ENCODE data around the gene TAPBP. TPM values are rescaled to one million over a fixed set of nuclear protein-coding genes. Genes with fewer than 3 reads are reported as not detected.
"Not testable (repeated sequence)": the region's sequence is repeated elsewhere in the genome, so short reads cannot be mapped to it uniquely, and the experiment has no call there.

TAPBP gene
- polyA plus RNA-seq, 1 donor, result 90.9 TPM

DNA sequence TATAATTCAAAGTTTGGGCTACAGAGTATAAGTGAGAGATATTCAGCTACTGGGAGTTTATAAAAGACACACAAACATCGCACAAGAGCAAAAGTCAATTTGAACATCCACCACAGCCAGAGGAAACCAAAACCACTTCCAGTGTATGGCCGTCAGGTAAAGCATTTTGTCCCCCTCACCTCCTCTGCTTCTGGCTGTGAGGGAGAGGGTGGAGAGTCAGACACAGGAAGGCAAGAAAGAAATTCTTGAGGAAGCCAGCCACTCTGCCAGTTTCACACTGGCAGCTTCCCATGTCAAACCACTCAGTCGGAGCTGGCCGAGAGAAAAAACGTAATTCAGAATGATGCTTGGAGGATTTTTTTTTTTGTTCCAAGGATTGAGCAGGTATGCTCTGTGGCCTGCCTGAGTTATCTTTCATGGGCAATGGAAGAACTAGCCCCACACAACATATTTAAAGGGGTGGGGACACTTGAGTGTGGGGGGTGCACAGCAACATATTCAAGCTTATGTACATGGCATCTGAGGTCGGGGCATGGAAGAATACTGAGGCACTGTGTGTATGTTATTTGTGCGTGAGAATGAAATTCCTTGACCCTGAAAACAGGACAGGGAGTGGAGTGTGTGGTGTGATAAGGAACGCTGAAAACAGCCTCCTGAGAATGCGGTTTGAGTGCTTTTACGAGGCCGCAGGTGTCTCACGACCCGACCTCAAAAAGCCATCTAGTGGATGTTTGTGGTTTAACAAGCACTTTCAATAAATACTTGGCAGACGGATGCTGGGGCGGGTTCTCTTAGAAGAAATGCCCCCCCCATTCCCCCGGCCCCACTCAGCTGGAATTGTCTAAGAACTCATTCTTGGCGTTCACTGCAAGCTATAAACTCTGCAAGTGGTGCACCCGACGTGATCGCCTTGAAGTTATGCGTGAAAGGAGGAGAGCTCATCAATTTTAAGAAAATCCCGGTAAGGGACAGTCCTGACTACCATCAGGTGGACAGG is 31.1 kb upstream of the TAPBP start:
- no peak overlapping the region for H3K27ac ChIP-seq (ENCODE audit: low read length)
- H3K36me3 ChIP-seq (ENCODE audit: control insufficient read depth, insufficient read depth, low read length), result no peaks in the 10 kb centered on the region
- peak; percentile 64 to 77 for DNase-seq
- H3K27me3 ChIP-seq (ENCODE audit: control insufficient read depth, insufficient read depth, low read length), result no peaks in the 10 kb centered on the region
- WGBS (ENCODE audit: insufficient coverage, low lambda C conversion rate), result 14% methylated on average over 6 of the region's 22 CpGs
- H3K4me1 ChIP-seq (ENCODE audit: control insufficient read depth, insufficient read depth, low read length), result no peaks in the 10 kb centered on the region
- H3K4me3 ChIP-seq (ENCODE audit: low read length), result no peak overlapping the region
- no peaks in the 10 kb centered on the region for H3K9me3 ChIP-seq (ENCODE audit: control insufficient read depth, low read depth, low read length)

DNA sequence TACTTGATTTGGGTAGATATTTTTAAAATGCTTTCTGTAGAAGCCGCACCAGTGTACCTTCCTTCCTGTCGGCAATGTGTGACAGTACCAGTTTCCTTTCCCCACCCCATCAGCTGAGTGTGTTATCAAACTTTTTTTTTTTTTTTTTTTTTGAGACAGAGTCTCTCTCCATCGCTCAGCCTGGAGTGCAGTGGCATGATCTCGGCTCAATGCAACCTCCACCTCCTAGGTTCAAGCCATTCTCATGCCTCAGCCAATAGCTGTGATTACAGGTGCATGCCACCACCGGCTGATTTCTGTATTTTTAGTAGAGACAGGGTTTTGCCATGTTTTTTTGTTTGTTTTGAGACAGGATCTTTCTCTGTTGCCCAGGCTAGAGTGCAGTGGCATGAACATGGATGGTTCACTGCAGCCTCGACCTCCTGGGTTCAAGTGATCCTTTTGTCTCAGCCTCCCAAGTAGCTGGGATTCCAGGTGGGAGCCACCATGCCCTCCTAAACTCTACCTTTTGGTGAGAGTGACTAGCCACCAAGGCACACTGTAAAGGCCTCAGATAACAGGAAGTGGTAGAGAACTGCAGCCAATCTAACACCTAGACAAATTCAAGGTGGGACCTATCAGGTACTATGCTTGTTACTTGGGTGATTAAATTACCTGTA is 30.2 kb upstream of the TAPBP start:
- Histone ChIP-seq H3K36me3 (ENCODE audit: control insufficient read depth, insufficient read depth, low read length) (no peaks in the 10 kb centered on the region), H3K9me3 (ENCODE audit: control insufficient read depth, low read depth, low read length) (no peaks in the 10 kb centered on the region), H3K4me3 (ENCODE audit: low read length) (no peak overlapping the region), H3K27ac (ENCODE audit: low read length) (no peak overlapping the region), H3K4me1 (ENCODE audit: control insufficient read depth, insufficient read depth, low read length) (no peaks in the 10 kb centered on the region), H3K27me3 (ENCODE audit: control insufficient read depth, insufficient read depth, low read length) (no peaks in the 10 kb centered on the region)
- WGBS (ENCODE audit: insufficient coverage, low lambda C conversion rate), result 0% methylated on average over 1 of the region's 6 CpGs
- DNase-seq, result no peak

DNA sequence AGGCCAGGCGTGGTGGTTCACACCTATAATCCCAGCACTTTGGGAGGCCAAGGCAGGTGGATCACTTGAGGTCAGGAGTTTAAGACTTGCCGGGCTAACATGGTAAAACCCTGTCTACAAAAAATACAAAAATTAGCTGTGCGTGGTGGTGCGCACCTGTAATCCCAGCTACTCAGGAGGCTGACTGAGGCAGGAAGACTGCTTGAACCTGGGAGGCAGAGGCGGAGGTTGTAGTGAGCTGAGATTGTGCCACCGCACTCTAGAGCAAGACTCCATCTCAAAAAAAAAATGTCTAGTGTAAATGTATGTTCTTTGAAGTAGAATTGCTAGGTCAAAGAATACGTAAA is 29.7 kb upstream of the TAPBP start:
- not testable (repeated sequence) for H3K36me3 ChIP-seq (ENCODE audit: control insufficient read depth, insufficient read depth, low read length); H3K4me1 ChIP-seq (ENCODE audit: control insufficient read depth, insufficient read depth, low read length); H3K9me3 ChIP-seq (ENCODE audit: control insufficient read depth, low read depth, low read length); H3K4me3 ChIP-seq (ENCODE audit: low read length); DNase-seq; H3K27me3 ChIP-seq (ENCODE audit: control insufficient read depth, insufficient read depth, low read length); H3K27ac ChIP-seq (ENCODE audit: low read length)
- 100% methylated on average over 2 of the region's 7 CpGs for WGBS (ENCODE audit: insufficient coverage, low lambda C conversion rate)

DNA sequence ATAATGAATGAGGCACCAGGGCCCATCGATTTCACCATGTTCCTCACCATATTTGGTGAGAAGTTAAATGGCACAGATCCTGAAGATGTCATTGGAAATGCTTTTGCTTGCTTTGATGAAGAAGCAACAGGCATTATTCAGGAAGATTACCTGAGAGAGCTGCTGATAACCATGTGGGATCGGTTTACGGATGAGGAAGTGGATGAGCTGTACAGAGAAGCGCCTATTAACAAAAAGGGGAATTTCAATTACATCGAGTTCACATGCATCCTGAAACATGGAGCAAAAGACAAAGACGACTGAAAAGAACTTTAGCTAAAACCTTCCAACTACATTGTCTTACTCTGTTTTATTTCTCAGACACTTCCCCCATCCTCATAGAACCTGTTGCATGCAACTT is 25.3 kb upstream of the TAPBP start:
- H3K9me3 ChIP-seq (ENCODE audit: control insufficient read depth, low read depth, low read length), result no peaks in the 10 kb centered on the region
- H3K36me3 ChIP-seq (ENCODE audit: control insufficient read depth, insufficient read depth, low read length), result no peaks in the 10 kb centered on the region
- H3K4me3 ChIP-seq (ENCODE audit: low read length), result no peak overlapping the region
- no peak overlapping the region for H3K27ac ChIP-seq (ENCODE audit: low read length)
- no peak for DNase-seq
- 100% methylated on average over 2 of the region's 6 CpGs for WGBS (ENCODE audit: insufficient coverage, low lambda C conversion rate)
- no peaks in the 10 kb centered on the region for H3K4me1 ChIP-seq (ENCODE audit: control insufficient read depth, insufficient read depth, low read length)
- H3K27me3 ChIP-seq (ENCODE audit: control insufficient read depth, insufficient read depth, low read length), result no peaks in the 10 kb centered on the region

DNA sequence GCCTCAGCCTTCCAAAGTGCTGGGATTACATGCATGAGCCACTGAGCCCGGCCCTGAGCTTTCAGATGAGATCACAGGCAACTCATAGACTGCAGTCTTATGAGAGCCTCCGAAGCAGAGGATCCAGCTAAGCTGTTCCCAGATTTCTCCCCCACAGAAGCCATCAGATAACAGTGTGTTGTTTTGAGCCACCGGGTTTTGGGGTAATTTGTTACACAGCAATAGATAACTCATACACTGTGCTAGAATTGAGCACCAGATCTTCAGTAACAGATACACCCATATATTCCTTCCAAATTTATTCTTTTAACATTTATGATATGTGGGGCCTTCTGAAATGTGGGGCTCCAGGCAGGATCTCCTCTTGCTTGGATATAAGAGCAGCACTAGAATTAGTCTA is 22.6 kb upstream of the TAPBP start:
- Histone ChIP-seq H3K27me3 (ENCODE audit: control insufficient read depth, insufficient read depth, low read length) (no peaks in the 10 kb centered on the region), H3K27ac (ENCODE audit: low read length) (no peak overlapping the region), H3K4me3 (ENCODE audit: low read length) (no peak overlapping the region), H3K4me1 (ENCODE audit: control insufficient read depth, insufficient read depth, low read length) (no peaks in the 10 kb centered on the region), H3K36me3 (ENCODE audit: control insufficient read depth, insufficient read depth, low read length) (no peaks in the 10 kb centered on the region), H3K9me3 (ENCODE audit: control insufficient read depth, low read depth, low read length) (no peaks in the 10 kb centered on the region)
- no peak for DNase-seq
- WGBS (ENCODE audit: insufficient coverage, low lambda C conversion rate), result no CpG with 5 or more reads among the region's 3 CpGs

DNA sequence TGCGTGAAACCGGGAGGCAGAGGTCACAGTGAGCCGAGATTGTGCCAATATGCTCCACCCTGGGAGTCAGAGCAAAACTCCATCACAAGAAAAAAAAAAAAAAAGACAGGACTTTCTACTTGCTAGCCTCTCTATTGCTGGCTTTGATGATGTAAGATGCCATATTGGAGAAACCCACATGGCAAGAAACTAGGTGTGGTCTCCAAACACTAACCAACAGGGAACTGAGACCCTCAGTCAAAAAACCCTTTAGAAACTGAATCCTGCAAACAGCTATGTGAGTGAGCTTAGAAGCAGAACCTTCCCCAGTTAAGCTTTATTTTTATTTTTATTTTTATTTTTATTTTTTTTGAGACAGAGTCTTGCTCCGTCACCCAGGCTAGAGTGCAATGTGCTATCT is 22.0 kb upstream of the TAPBP start:
- Histone ChIP-seq H3K9me3 (ENCODE audit: control insufficient read depth, low read depth, low read length) (no peaks in the 10 kb centered on the region), H3K36me3 (ENCODE audit: control insufficient read depth, insufficient read depth, low read length) (no peaks in the 10 kb centered on the region), H3K4me3 (ENCODE audit: low read length) (no peak overlapping the region), H3K4me1 (ENCODE audit: control insufficient read depth, insufficient read depth, low read length) (no peaks in the 10 kb centered on the region), H3K27ac (ENCODE audit: low read length) (no peak overlapping the region), H3K27me3 (ENCODE audit: control insufficient read depth, insufficient read depth, low read length) (no peaks in the 10 kb centered on the region)
- DNase-seq, result no peak
- WGBS (ENCODE audit: insufficient coverage, low lambda C conversion rate), result no CpG with 5 or more reads among the region's 4 CpGs

DNA sequence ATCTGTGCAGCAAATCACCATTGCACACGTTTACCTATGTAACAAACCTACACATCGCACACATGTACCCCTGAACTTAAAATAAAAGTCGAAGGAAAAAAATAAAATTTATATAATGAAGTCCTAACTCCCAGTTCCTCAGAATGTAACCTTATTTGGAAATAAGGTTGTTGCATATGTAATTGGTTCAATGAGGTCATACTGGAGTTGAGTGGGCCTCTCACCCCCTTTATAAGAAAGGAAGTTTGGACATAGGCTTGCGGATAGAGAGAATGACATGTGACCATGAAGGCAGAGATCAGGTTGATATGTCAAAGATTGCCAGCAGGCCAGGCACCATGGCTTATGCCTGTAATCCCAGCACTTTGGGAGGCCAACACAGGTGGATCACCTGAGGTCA is 19.8 kb upstream of the TAPBP start:
- H3K9me3 ChIP-seq (ENCODE audit: control insufficient read depth, low read depth, low read length), result no peaks in the 10 kb centered on the region
- WGBS (ENCODE audit: insufficient coverage, low lambda C conversion rate), result no CpG with 5 or more reads among the region's 4 CpGs
- no peaks in the 10 kb centered on the region for H3K4me1 ChIP-seq (ENCODE audit: control insufficient read depth, insufficient read depth, low read length)
- no peaks in the 10 kb centered on the region for H3K36me3 ChIP-seq (ENCODE audit: control insufficient read depth, insufficient read depth, low read length)
- no peak for DNase-seq
- H3K27me3 ChIP-seq (ENCODE audit: control insufficient read depth, insufficient read depth, low read length), result no peaks in the 10 kb centered on the region
- H3K4me3 ChIP-seq (ENCODE audit: low read length), result no peak overlapping the region
- H3K27ac ChIP-seq (ENCODE audit: low read length), result no peak overlapping the region

DNA sequence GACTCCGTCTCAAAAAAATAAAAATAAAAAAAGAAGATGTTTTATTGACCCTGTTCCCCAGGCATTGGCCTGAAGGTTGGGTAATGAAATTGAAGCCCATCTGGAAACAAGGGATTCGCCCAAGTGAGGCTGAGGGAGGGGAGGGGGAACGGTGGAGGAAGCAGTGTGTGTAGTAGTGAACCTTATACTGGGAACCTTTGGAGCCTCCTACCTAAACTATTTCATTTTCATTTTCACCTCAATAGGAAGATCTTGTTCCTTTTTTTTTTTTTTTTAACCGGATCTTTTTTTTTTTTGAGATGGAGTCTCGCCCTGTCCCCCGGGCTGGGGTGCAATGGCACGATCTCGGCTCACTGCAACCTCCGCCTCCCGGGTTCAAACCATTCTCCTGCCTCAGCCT is 16.9 kb upstream of the TAPBP start:
- Histone ChIP-seq H3K27me3 (ENCODE audit: control insufficient read depth, insufficient read depth, low read length) (no peaks in the 10 kb centered on the region), H3K9me3 (ENCODE audit: control insufficient read depth, low read depth, low read length) (no peaks in the 10 kb centered on the region), H3K36me3 (ENCODE audit: control insufficient read depth, insufficient read depth, low read length) (no peaks in the 10 kb centered on the region), H3K27ac (ENCODE audit: low read length) (no peak overlapping the region), H3K4me1 (ENCODE audit: control insufficient read depth, insufficient read depth, low read length) (no peaks in the 10 kb centered on the region), H3K4me3 (ENCODE audit: low read length) (no peak overlapping the region)
- WGBS (ENCODE audit: insufficient coverage, low lambda C conversion rate), result no CpG with 5 or more reads among the region's 10 CpGs
- DNase-seq, result peak in 1 of 2 donors; percentile 29

DNA sequence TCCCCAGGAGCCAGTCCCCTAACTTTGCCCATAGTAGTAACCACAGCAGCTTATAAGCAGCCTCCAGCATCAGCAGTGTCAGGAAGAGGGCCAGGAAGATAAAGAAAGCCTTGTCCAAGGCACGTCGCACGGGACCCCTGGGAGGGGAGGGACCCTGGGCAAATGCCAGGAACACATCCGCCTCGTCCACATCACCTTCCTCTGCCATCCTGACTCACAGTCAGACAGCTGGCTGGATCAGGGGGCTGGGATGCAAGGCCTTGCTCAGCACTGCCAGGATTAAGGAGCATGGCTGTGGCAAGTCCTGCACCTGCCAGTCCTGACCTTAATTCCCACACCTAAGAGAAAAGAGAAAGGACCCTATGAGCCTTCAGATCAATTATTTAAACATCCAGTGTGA is 15.2 kb upstream of the TAPBP start:
- Histone ChIP-seq H3K4me1 (ENCODE audit: control insufficient read depth, insufficient read depth, low read length) (peaks cover under 1% of the 10 kb centered on the region), H3K27ac (ENCODE audit: low read length) (no peak overlapping the region), H3K27me3 (ENCODE audit: control insufficient read depth, insufficient read depth, low read length) (no peaks in the 10 kb centered on the region), H3K4me3 (ENCODE audit: low read length) (no peak overlapping the region), H3K9me3 (ENCODE audit: control insufficient read depth, low read depth, low read length) (no peaks in the 10 kb centered on the region), H3K36me3 (ENCODE audit: control insufficient read depth, insufficient read depth, low read length) (no peaks in the 10 kb centered on the region)
- no peak for DNase-seq
- WGBS (ENCODE audit: insufficient coverage, low lambda C conversion rate), result no CpG with 5 or more reads among the region's 5 CpGs

DNA sequence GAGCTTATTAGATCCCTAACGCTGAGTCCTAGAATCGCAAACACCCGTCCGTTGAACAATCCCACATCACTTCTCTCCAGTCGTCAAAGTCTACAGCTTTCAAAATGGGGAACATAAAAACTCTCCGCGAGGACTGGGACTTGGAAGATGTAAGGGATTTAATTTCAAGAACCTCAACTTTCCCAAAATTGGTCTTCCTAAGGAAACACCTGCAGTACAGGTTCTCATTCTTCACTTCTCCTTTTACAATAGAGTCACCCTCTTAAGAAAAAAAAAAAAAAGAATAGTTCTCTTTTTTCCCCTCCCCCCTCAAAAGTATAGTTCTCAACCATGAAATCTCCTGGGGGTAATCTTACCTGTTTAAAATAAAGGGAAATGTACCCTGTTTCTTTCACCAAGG is 10.2 kb upstream of the TAPBP start:
- Histone ChIP-seq H3K4me3 (ENCODE audit: low read length) (peak overlapping the region; percentile 88), H3K4me1 (ENCODE audit: control insufficient read depth, insufficient read depth, low read length) (peaks cover 15% of the 10 kb centered on the region)
- WGBS (ENCODE audit: insufficient coverage, low lambda C conversion rate), result 27% methylated on average over 4 of the region's 7 CpGs

More for the DNA sequence above, 10.2 kb upstream of the TAPBP start:
- peaks cover 22% of the 10 kb centered on the region for H3K36me3 ChIP-seq (ENCODE audit: control insufficient read depth, insufficient read depth, low read length)
- DNase-seq, result no peak
- no peaks in the 10 kb centered on the region for H3K9me3 ChIP-seq (ENCODE audit: control insufficient read depth, low read depth, low read length)
- no peak overlapping the region for H3K27ac ChIP-seq (ENCODE audit: low read length)
- H3K27me3 ChIP-seq (ENCODE audit: control insufficient read depth, insufficient read depth, low read length), result no peaks in the 10 kb centered on the region
